Sigmoid colon (tissue), 7 donors: ENCODE measurements around the gene COL4A2. TPM values are rescaled to one million over a fixed set of nuclear protein-coding genes. Genes with fewer than 3 reads are reported as not detected.
A peak's percentile ranks its signal among the peaks of the same experiment; 100 is the strongest.

ENCODE experiments used
- DNase-seq: peaks from one replicate; pipeline ENCODE4 v3.0.0-alpha.2; 2019
- H3K27ac ChIP-seq, 4 donors: fragments of 200-600 bp; sonication (generic); one replicate each; pipeline ENCODE4 v1.5.1; 2016 to 2019; ENCODE audit warnings: mild to moderate bottlenecking in 1 of 4
- H3K27me3 ChIP-seq, 3 donors: fragments of 200-600 bp; sonication (generic); one replicate each; pipeline ENCODE4 v1.5.1; 2019; ENCODE audit warnings: mild to moderate bottlenecking in 1 of 3
- H3K36me3 ChIP-seq, 4 donors: fragments of 200-600 bp; sonication (generic); one replicate each; pipeline ENCODE4 v1.5.1; 2016 to 2019
- H3K4me1 ChIP-seq, 4 donors: fragments of 200-600 bp; sonication (generic); one replicate each; pipeline ENCODE4 v1.5.1; 2017 to 2019
- H3K4me3 ChIP-seq, 4 donors: fragments of 200-600 bp; sonication (generic); one replicate each; pipeline ENCODE4 v1.5.1; 2017 to 2019; ENCODE audit warnings: mild to moderate bottlenecking in 2 of 4, moderate library complexity in 1 of 4
- H3K9me3 ChIP-seq, 4 donors: fragments of 200-600 bp in 3 of 4; sonication (generic) in 3 of 4; one replicate each; pipeline versions ENCODE4 v1.5.1 to v1.6.1; 2013 to 2019
- CTCF ChIP-seq, 4 experiments: fragments of 450-650 bp in 3 of 4; fragments of 200-600 bp in 1 of 4; IDR thresholded peaks; one replicate each; pipeline ENCODE4 v1.5.1; 2016 to 2019; ENCODE audit warnings: antibody characterized with exemption in 4 of 4, mild to moderate bottlenecking in 3 of 4, moderate library complexity in 2 of 4
- EP300 ChIP-seq, 4 donors: sonication (generic); formaldehyde crosslinking; IDR thresholded peaks; one replicate each; pipeline ENCODE4 v1.6.1; 2017; ENCODE audit warnings: antibody characterized with exemption in 4 of 4
- POLR2A ChIP-seq, 2 donors: fragments of 450-650 bp; IDR thresholded peaks; one replicate each; pipeline ENCODE4 v1.6.1; 2016; ENCODE audit warnings: antibody characterized with exemption in 2 of 2, mild to moderate bottlenecking in 2 of 2, moderate library complexity in 2 of 2
- POLR2AphosphoS5 ChIP-seq, 4 donors: sonication (generic); formaldehyde crosslinking; IDR thresholded peaks; one replicate each; pipeline ENCODE4 v1.6.1; 2017; ENCODE audit warnings: antibody characterized with exemption in 4 of 4
- WGBS, 2 donors: extraction: QIAGEN DNeasy Blood & Tissue Kit; methylation state at CpG; one replicate each; pipeline ENCODE4 v1.1.7; 2013; 5-methylcytosine and 5-hydroxymethylcytosine counted together
- intact Hi-C: fragments of 100-400 bp; cut with DNase I; formaldehyde crosslinking; loops from one replicate; pipeline ENCODE4 v1.15.1; 2023
- polyA plus RNA-seq, 3 donors: library from polyadenylated mRNA; stranded (reverse); fragments of 200-250 nt; gene quantifications; one replicate each; pipeline ENCODE4 v1.2.3, GENCODE V29; 2013
- total RNA-seq, 4 donors: library from RNA; depleted of rRNA; stranded (reverse); fragments of >200 nt; gene quantifications; one replicate each; pipeline ENCODE4 v1.1.0, GENCODE V29; 2016
- donor health status: healthy with polysubstance abuse.
- donor health status: Bipolar disorder and iron deficiency.
- donor health status: healthy.

COL4A2 gene
- total and polyA plus RNA-seq, 7 donors, result 24.0 to 1,039 (median 306) TPM

- peak overlapping the region; percentile 98 to 100 (median 99) for H3K27ac ChIP-seq
- peaks cover 0 to 72% (median 71%) of the 10 kb centered on the region in 4 donors for H3K4me1 ChIP-seq
Observed at GRCh38 chr13:110302997-110303396, 4.1 kb upstream of the COL4A2 start.

GRCh38 chr13:110303644-110304043 is 3.4 kb upstream of the COL4A2 start:
- H3K36me3 ChIP-seq, result no peaks in the 10 kb centered on the region
- H3K9me3 ChIP-seq, result no peaks in the 10 kb centered on the region
- peak overlapping the region in 2 of 4 donors; percentile 83 to 98 for H3K4me3 ChIP-seq
- 77 to 91% methylated on average over 7 of the region's 7 CpGs for WGBS, 2 donors
- peaks cover 0 to 66% (median 65%) of the 10 kb centered on the region in 4 donors for H3K4me1 ChIP-seq
- TF ChIP-seq CTCF (IDR thresholded peaks at IDR 0.05) (no peak), POLR2AphosphoS5 (IDR thresholded peaks at IDR 0.05) (no peak), POLR2A (IDR thresholded peaks at IDR 0.05) (no peak), EP300 (IDR thresholded peaks at IDR 0.05) (no peak)
- no peaks in the 10 kb centered on the region for H3K27me3 ChIP-seq
- intact Hi-C loops, result no loop called here
- peak overlapping the region; percentile 98 to 100 (median 99) for H3K27ac ChIP-seq
- peak; percentile 45 for DNase-seq

More at GRCh38 chr13:110302997-110303396, 4.1 kb upstream of the COL4A2 start:
- 88% methylated on average over 2 of the region's 2 CpGs for WGBS, 2 donors
- Histone ChIP-seq H3K27me3 (no peaks in the 10 kb centered on the region), H3K4me3 (peak overlapping the region in 1 of 4 donors; percentile 83), H3K9me3 (no peaks in the 10 kb centered on the region), H3K36me3 (no peaks in the 10 kb centered on the region)
- TF ChIP-seq EP300 (IDR thresholded peaks at IDR 0.05), result no peak
- TF ChIP-seq CTCF (IDR thresholded peaks at IDR 0.05), result no peak
- no peak for TF ChIP-seq POLR2A (IDR thresholded peaks at IDR 0.05)
- TF ChIP-seq POLR2AphosphoS5 (IDR thresholded peaks at IDR 0.05), result no peak
- intact Hi-C loops, result no loop called here
- DNase-seq, result peak; percentile 29

DNA sequence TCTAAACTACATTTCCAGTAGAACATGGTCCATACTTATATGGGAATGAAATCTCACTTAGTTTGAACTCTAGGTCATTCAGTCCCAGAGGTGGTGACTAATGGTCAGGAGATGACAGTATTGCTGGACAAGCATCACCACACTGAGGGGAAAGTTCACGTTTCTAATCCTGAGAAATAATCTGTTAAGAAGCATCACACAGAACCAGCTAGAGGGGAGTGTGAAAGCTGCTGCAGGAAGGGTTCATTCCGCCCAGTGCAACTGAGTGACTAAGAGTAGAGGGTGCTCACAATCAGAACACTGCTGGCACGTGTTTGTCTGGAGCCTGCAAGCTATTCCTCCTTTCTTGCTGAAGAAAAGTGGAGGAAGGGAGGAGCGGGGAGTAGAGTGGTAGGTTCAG is 2.8 kb upstream of the COL4A2 start:
- intact Hi-C loops, result no loop called here
- TF ChIP-seq POLR2A (IDR thresholded peaks at IDR 0.05) (peak in 1 of 2 donors; percentile 17), POLR2AphosphoS5 (IDR thresholded peaks at IDR 0.05) (peak; percentile 52 to 82 (median 67)), EP300 (IDR thresholded peaks at IDR 0.05) (peak in 1 of 4 donors; percentile 37), CTCF (IDR thresholded peaks at IDR 0.05) (no peak)

DNA sequence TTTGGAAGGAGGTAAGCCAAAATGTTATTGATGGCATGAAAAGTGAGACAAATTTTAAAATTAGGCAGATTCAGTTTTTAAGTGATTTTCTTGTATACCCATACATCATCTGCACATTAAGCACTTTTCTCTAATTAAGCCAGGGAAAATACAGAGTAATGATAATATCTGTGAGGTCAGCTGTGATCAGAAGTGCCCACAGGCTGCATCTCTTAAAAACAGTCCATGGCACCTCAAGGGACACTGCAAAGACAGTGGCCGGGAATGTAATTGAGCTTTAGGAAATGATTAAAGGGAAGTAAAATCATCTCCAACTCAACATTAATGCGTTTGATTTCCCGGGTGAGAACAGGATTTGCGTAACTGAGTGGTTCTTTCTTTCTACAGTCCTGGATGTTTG is 2.1 kb upstream of the COL4A2 start:
- Histone ChIP-seq H3K9me3 (no peaks in the 10 kb centered on the region), H3K4me1 (peaks cover 0 to 63% (median 62%) of the 10 kb centered on the region in 4 donors), H3K27me3 (no peaks in the 10 kb centered on the region), H3K27ac (peak overlapping the region; percentile 98 to 100 (median 99)), H3K4me3 (peak overlapping the region; percentile 83 to 99 (median 95)), H3K36me3 (no peaks in the 10 kb centered on the region)
- intact Hi-C loops, result loop anchor here (1.0 to 5.0 kb wide), 3 partner anchors 68 to 107 kb away; no protein-coding TSS in a partner anchor
- no peak for DNase-seq
- WGBS, 2 donors, result 60 to 68% methylated on average over 4 of the region's 4 CpGs
- TF ChIP-seq EP300 (IDR thresholded peaks at IDR 0.05) (no peak), POLR2A (IDR thresholded peaks at IDR 0.05) (no peak), POLR2AphosphoS5 (IDR thresholded peaks at IDR 0.05) (no peak), CTCF (IDR thresholded peaks at IDR 0.05) (no peak)

More for the DNA sequence above, 2.8 kb upstream of the COL4A2 start:
- no peaks in the 10 kb centered on the region for H3K9me3 ChIP-seq
- WGBS, 2 donors, result 40 to 58% methylated on average over 4 of the region's 4 CpGs
- H3K36me3 ChIP-seq, result no peaks in the 10 kb centered on the region
- H3K4me3 ChIP-seq, result peak overlapping the region in 3 of 4 donors; percentile 83 to 99 (median 98)
- peak; percentile 84 for DNase-seq
- peak overlapping the region; percentile 98 to 100 (median 99) for H3K27ac ChIP-seq
- no peaks in the 10 kb centered on the region for H3K27me3 ChIP-seq
- peaks cover 0 to 63% (median 62%) of the 10 kb centered on the region in 4 donors for H3K4me1 ChIP-seq
